ENCODE measurements around the gene TRANK1. TPM values are rescaled to one million over a fixed set of nuclear protein-coding genes. Genes with fewer than 3 reads are reported as not detected.

TRANK1 gene
- total RNA-seq, 2 donors from 2014 or later = 13.9 to 23.5 TPM

DNA sequence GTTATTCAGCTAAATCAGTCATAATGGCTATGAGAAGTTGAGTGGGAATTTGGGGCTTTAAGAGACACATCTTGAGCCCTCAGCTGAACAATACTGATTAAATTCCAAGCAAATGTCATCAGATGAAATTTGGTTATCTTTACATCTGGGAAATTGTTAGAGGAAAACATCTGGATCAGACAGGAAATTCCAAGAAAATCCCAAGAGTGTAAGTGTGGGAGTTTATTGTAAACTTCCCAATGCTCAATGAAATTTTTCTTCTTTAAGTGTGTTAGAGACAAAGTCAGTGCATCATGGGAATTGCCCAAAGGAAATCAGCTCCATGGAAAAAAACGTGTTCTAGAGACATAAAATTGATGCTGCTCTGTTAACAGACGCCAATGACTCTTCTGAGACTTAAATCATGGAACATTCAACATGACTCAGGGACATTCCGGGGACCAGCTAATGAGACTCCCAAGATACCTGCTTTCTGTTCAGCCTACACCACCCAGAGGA is 160.7 kb downstream of the TRANK1 start:
- no peak for DNase-seq (ENCODE audit: low spot score)
- intact Hi-C loops (cut with DNase I) = no loop called here

DNA sequence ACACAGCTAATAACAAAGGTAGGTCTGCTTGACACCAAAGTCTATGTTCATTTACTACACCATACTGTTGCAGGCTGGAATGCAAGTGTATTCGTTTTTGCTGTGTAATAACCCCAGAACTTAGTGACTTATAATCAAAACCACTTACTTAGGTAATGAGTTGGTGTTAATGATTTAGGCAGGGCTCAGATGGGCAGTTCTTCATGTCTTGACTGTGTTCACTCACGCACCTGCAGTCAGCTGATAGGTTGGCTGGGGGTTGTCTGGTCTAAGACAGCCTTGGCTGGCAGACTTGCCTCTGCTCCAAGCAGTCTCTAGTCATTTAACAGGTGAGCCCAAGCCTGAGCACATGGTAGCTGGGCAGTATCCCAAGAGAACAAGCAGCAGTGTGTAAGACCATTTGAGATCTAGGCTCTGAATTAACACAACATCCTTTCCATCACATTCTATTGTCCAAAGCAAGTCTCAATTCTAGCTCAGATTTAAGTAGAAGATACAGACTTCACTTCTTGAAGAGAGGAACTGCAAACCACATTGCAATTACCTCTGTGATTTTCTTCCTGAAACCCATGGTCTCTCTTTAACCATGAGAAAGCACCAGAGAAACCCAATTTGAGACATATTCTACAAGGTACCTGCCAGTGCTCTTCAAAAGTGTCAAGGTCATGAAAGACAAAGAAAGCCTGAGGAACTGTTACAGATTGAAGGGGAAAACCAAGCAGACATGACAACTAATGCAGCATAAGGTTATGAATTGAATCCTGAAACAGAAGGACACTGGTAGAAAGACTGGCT is 167.2 kb downstream of the TRANK1 start:
- intact Hi-C loops (cut with DNase I) = loop anchor here in 1 of 2 donors (10.0 kb wide), 1 partner anchor 1133 kb away; no protein-coding TSS in a partner anchor
- no peak for DNase-seq (ENCODE audit: low spot score)

Other genes with a start within 250 kb of the TRANK1 start
- under 1 TPM in 1 of 2 donors, not detected in 1; 0.24 TPM for gene DCLK3, start 180.5 kb downstream of the TRANK1 start, total RNA-seq
- gene EPM2AIP1, start 48.1 kb upstream of the TRANK1 start, total RNA-seq = 10 to 100 TPM; 15.3 to 19.9 TPM
- 10 to 100 TPM; 24.2 to 26.9 TPM for gene MLH1, start 48.5 kb upstream of the TRANK1 start, total RNA-seq
- 10 to 100 TPM; 48.0 to 57.2 TPM for gene LRRFIP2, start 229.5 kb upstream of the TRANK1 start, total RNA-seq

Data from posterior vena cava (tissue), 2 donors.